IMR-90 (cell line): ENCODE results near the gene PID1.

Experiments
- POLR2A ChIP-seq: IDR thresholded peaks from 2 replicates; pipeline ENCODE4 v1.6.1; 2012; ENCODE audit warnings: mild to moderate bottlenecking, low read depth, low read length
- RFX5 ChIP-seq: IDR thresholded peaks from 2 replicates; pipeline ENCODE4 v1.8.0; 2012; ENCODE audit warnings: low read depth, mild to moderate bottlenecking, low read length, moderate library complexity
- SMC3 ChIP-seq: fragments of 150-350 bp; IDR thresholded peaks from 2 replicates; pipeline ENCODE4 v1.6.1; 2016; ENCODE audit warnings: low read depth, mild to moderate bottlenecking, antibody characterized with exemption, low read length, moderate library complexity
- TF ChIP-seq, protein P1 (sequence below): conservative IDR thresholded peaks from 2 replicates; pipeline ENCODE4 v1.5.1; 2012; ENCODE audit warnings: mild to moderate bottlenecking, low read depth, low read length, improper control_type of control experiment

DNA sequence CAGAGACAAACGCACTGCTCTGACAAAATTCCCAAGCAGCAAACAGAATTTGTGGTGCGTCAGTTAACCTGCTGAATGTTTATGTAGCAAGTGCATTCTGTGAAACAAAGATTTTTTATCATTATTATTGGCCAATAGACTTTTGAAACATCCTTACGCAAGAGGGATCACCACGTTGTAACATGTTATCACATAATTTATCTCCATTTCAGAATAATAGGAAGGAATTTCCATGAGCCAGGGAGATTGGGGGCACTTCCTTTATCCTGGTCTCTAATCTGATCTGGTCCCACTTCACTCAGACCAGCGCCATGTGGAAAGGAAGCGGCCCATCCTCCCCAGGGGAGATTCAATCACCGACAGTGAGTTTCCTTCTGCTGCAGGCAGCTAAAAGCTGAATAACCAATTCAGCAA is 166.1 kb downstream of the PID1 start:
- TF ChIP-seq, protein P1, sequence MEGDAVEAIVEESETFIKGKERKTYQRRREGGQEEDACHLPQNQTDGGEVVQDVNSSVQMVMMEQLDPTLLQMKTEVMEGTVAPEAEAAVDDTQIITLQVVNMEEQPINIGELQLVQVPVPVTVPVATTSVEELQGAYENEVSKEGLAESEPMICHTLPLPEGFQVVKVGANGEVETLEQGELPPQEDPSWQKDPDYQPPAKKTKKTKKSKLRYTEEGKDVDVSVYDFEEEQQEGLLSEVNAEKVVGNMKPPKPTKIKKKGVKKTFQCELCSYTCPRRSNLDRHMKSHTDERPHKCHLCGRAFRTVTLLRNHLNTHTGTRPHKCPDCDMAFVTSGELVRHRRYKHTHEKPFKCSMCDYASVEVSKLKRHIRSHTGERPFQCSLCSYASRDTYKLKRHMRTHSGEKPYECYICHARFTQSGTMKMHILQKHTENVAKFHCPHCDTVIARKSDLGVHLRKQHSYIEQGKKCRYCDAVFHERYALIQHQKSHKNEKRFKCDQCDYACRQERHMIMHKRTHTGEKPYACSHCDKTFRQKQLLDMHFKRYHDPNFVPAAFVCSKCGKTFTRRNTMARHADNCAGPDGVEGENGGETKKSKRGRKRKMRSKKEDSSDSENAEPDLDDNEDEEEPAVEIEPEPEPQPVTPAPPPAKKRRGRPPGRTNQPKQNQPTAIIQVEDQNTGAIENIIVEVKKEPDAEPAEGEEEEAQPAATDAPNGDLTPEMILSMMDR: no peak
- TF ChIP-seq POLR2A (no peak), SMC3 (no peak), RFX5 (no peak)
